ENCODE results near the gene AP5B1. TPM values are rescaled to one million over a fixed set of nuclear protein-coding genes. Genes with fewer than 3 reads are reported as not detected.
A peak's percentile ranks its signal among the peaks of the same experiment; 100 is the strongest.

Gene AP5B1
- total RNA-seq, 3 donors from 2014 or later (not counting 1 experiment from before 2014, with no cell fraction given) = 13.9 to 22.5 (median 21.3) TPM

GRCh38 chr11:65792456-65792855 is 11.7 kb upstream of the AP5B1 start:
- no peak overlapping the region for H3K27ac ChIP-seq (ENCODE audit: low read length)
- intact Hi-C loops (cut with micrococcal nuclease) = no loop called here
- no peak for DNase-seq
- peaks cover 7 to 16% of the 10 kb centered on the region in 2 donors for H3K27me3 Mint-ChIP-seq (ENCODE audit: low read depth in 2 of 2)
- H3K4me3 ChIP-seq (ENCODE audit: low read length) = no peak overlapping the region
- no peaks in the 10 kb centered on the region for H3K9me3 Mint-ChIP-seq
- H3K4me1 Mint-ChIP-seq = peaks cover 5 to 18% of the 10 kb centered on the region in 2 donors
- 89% methylated on average over 16 of the region's 16 CpGs for WGBS (ENCODE audit: insufficient coverage)
- peak overlapping the region; percentile 50 to 69 for H3K27ac Mint-ChIP-seq
- peaks cover 21% of the 10 kb centered on the region for H3K27me3 ChIP-seq (ENCODE audit: control insufficient read depth, insufficient read depth, low read length)
- no peak for TF ChIP-seq CTCF (IDR thresholded peaks at IDR 0.05)
- peak overlapping the region; percentile 52 for H3K4me3 Mint-ChIP-seq
- no peaks in the 10 kb centered on the region for H3K9me3 ChIP-seq (ENCODE audit: control insufficient read depth, insufficient read depth, low read length)
- no peaks in the 10 kb centered on the region for H3K36me3 ChIP-seq (ENCODE audit: control insufficient read depth, insufficient read depth, low read length)
- ATAC-seq = no peak
- peaks cover 22% of the 10 kb centered on the region for H3K4me1 ChIP-seq (ENCODE audit: control insufficient read depth, insufficient read depth, low read length)
- H3K36me3 Mint-ChIP-seq = no peaks in the 10 kb centered on the region

- intact Hi-C loops (cut with micrococcal nuclease) = no loop called here
- Histone ChIP-seq H3K27me3 (ENCODE audit: control insufficient read depth, insufficient read depth, low read length) (peaks cover 25% of the 10 kb centered on the region), H3K4me3 (ENCODE audit: low read length) (no peak overlapping the region), H3K27ac (ENCODE audit: low read length) (peak overlapping the region; percentile 55), H3K36me3 (ENCODE audit: control insufficient read depth, insufficient read depth, low read length) (no peaks in the 10 kb centered on the region), H3K9me3 (ENCODE audit: control insufficient read depth, insufficient read depth, low read length) (no peaks in the 10 kb centered on the region), H3K4me1 (ENCODE audit: control insufficient read depth, insufficient read depth, low read length) (peaks cover 28% of the 10 kb centered on the region)
- H3K9me3 Mint-ChIP-seq = no peaks in the 10 kb centered on the region
- H3K36me3 Mint-ChIP-seq = no peaks in the 10 kb centered on the region
- H3K27me3 Mint-ChIP-seq (ENCODE audit: low read depth in 2 of 2) = peaks cover 7 to 19% of the 10 kb centered on the region in 2 donors
- no peak overlapping the region for H3K4me3 Mint-ChIP-seq
- WGBS (ENCODE audit: insufficient coverage) = 25% methylated on average over 13 of the region's 13 CpGs
- DNase-seq (peak in 1 of 2 donors; percentile 46), ATAC-seq (peak; percentile 86 to 98 (median 94))
- TF ChIP-seq CTCF (IDR thresholded peaks at IDR 0.05) = no peak
- H3K27ac Mint-ChIP-seq = peak overlapping the region; percentile 69 to 72
- peaks cover 10 to 23% of the 10 kb centered on the region in 2 donors for H3K4me1 Mint-ChIP-seq
Observed at GRCh38 chr11:65791719-65792213, 11.0 kb upstream of the AP5B1 start.

- H3K9me3 Mint-ChIP-seq = no peaks in the 10 kb centered on the region
- Histone ChIP-seq H3K4me1 (ENCODE audit: control insufficient read depth, insufficient read depth, low read length) (peaks cover 33% of the 10 kb centered on the region), H3K27ac (ENCODE audit: low read length) (peak overlapping the region; percentile 55), H3K4me3 (ENCODE audit: low read length) (no peak overlapping the region), H3K36me3 (ENCODE audit: control insufficient read depth, insufficient read depth, low read length) (no peaks in the 10 kb centered on the region), H3K27me3 (ENCODE audit: control insufficient read depth, insufficient read depth, low read length) (peaks cover 28% of the 10 kb centered on the region), H3K9me3 (ENCODE audit: control insufficient read depth, insufficient read depth, low read length) (no peaks in the 10 kb centered on the region)
- WGBS (ENCODE audit: insufficient coverage) = 93% methylated on average over 18 of the region's 18 CpGs
- peak overlapping the region; percentile 69 to 72 for H3K27ac Mint-ChIP-seq
- TF ChIP-seq CTCF (IDR thresholded peaks at IDR 0.05) = no peak
- intact Hi-C loops (cut with micrococcal nuclease) = no loop called here
- peaks cover 11 to 25% of the 10 kb centered on the region in 2 donors for H3K4me1 Mint-ChIP-seq
- no peaks in the 10 kb centered on the region for H3K36me3 Mint-ChIP-seq
- ATAC-seq (no peak), DNase-seq (no peak)
- H3K27me3 Mint-ChIP-seq (ENCODE audit: low read depth in 2 of 2) = peaks cover 7 to 19% of the 10 kb centered on the region in 2 donors
- peak overlapping the region; percentile 37 for H3K4me3 Mint-ChIP-seq
Observed at GRCh38 chr11:65790902-65791650, 10.3 kb upstream of the AP5B1 start.

Data from natural killer cell (primary cell).